IMR-90 (cell line): ENCODE data around the gene HTT.

Source experiments
- BHLHE40 ChIP-seq: fragments of 150-350 bp; IDR thresholded peaks from 2 replicates; pipeline ENCODE4 v1.6.1; 2016; ENCODE audit warnings: mild to moderate bottlenecking, low read depth, low read length
- CEBPB ChIP-seq: IDR thresholded peaks from 2 replicates; pipeline ENCODE4 v1.6.1; 2012; ENCODE audit warnings: low read depth, low read length, improper control_type of control experiment
- CHD1 ChIP-seq: IDR thresholded peaks from 2 replicates; pipeline ENCODE4 v1.6.1; 2012; ENCODE audit warnings: low read depth, low read length, improper control_type of control experiment
- CTCF ChIP-seq: conservative IDR thresholded peaks from 2 replicates; pipeline ENCODE4 v1.5.1; 2012; ENCODE audit warnings: mild to moderate bottlenecking, low read depth, low read length, improper control_type of control experiment
- FOS ChIP-seq: fragments of 150-350 bp; IDR thresholded peaks from 2 replicates; pipeline ENCODE4 v1.6.1; 2016; ENCODE audit warnings: low read depth, low read length
- MAZ ChIP-seq: IDR thresholded peaks from 2 replicates; pipeline ENCODE4 v1.6.1; 2012; ENCODE audit warnings: low read depth, mild to moderate bottlenecking, low read length, improper control_type of control experiment, moderate library complexity, borderline replicate concordance
- MXI1 ChIP-seq: IDR thresholded peaks from 2 replicates; pipeline ENCODE4 v1.6.1; 2012; ENCODE audit warnings: low read depth, mild to moderate bottlenecking, low read length, moderate library complexity, borderline replicate concordance
- POLR2A ChIP-seq: IDR thresholded peaks from 2 replicates; pipeline ENCODE4 v1.6.1; 2012; ENCODE audit warnings: mild to moderate bottlenecking, low read depth, low read length
- RAD21 ChIP-seq: IDR thresholded peaks from 2 replicates; pipeline ENCODE4 v1.6.1; 2012; ENCODE audit warnings: low read length, improper control_type of control experiment
- RCOR1 ChIP-seq: IDR thresholded peaks from 2 replicates; pipeline ENCODE4 v1.6.1; 2012; ENCODE audit warnings: mild to moderate bottlenecking, low read length, improper control_type of control experiment; ENCODE audit not compliant: insufficient replicate concordance
- RFX5 ChIP-seq: IDR thresholded peaks from 2 replicates; pipeline ENCODE4 v1.8.0; 2012; ENCODE audit warnings: low read depth, mild to moderate bottlenecking, low read length, moderate library complexity
- SMC3 ChIP-seq: fragments of 150-350 bp; IDR thresholded peaks from 2 replicates; pipeline ENCODE4 v1.6.1; 2016; ENCODE audit warnings: low read depth, mild to moderate bottlenecking, antibody characterized with exemption, low read length, moderate library complexity

GRCh38 chr4:3205995-3206394 lies 131.5 kb downstream of the HTT start:
- TF ChIP-seq RFX5 (no peak), CTCF (no peak), BHLHE40 (no peak), POLR2A (no peak), MAZ (no peak), FOS (no peak), CHD1 (no peak), RCOR1 (no peak), RAD21 (no peak), MXI1 (no peak), CEBPB (no peak), SMC3 (no peak)
